ENCODE data around the gene SMYD3. TPM values are rescaled to one million over a fixed set of nuclear protein-coding genes. Genes with fewer than 3 reads are reported as not detected.

The SMYD3 gene
- total RNA-seq, 1 donor from 2014 or later = 27.2 TPM

- no peak for TF ChIP-seq CTCF (IDR thresholded peaks at IDR 0.05)
- no peaks in the 10 kb centered on the region for H3K4me1 ChIP-seq
- no peak overlapping the region for H3K4me3 ChIP-seq
- H3K27me3 ChIP-seq = no peaks in the 10 kb centered on the region
- ATAC-seq = peak; percentile 50
- no peak for DNase-seq
- no peak overlapping the region for H3K27ac ChIP-seq
- no peaks in the 10 kb centered on the region for H3K36me3 ChIP-seq
- H3K9me3 ChIP-seq = no peaks in the 10 kb centered on the region
- intact Hi-C loops (cut with DNase I) = no loop called here
Measured at GRCh38 chr1:246215510-246215903, 291.6 kb downstream of the SMYD3 start.

- Histone ChIP-seq H3K27me3 (no peaks in the 10 kb centered on the region), H3K9me3 (no peaks in the 10 kb centered on the region), H3K27ac (no peak overlapping the region), H3K36me3 (no peaks in the 10 kb centered on the region), H3K4me1 (no peaks in the 10 kb centered on the region), H3K4me3 (no peak overlapping the region)
- no peak for DNase-seq
- no peak for TF ChIP-seq CTCF (IDR thresholded peaks at IDR 0.05)
- ATAC-seq = peak; percentile 92
- intact Hi-C loops (cut with DNase I) = no loop called here
Measured at GRCh38 chr1:246214708-246215509, 292.2 kb downstream of the SMYD3 start.

GRCh38 chr1:246213947-246214346, 293.1 kb downstream of the SMYD3 start:
- Histone ChIP-seq H3K4me3 (no peak overlapping the region), H3K27ac (no peak overlapping the region), H3K27me3 (no peaks in the 10 kb centered on the region), H3K4me1 (no peaks in the 10 kb centered on the region), H3K9me3 (no peaks in the 10 kb centered on the region), H3K36me3 (no peaks in the 10 kb centered on the region)
- DNase-seq (no peak), ATAC-seq (no peak)
- intact Hi-C loops (cut with DNase I) = no loop called here
- no peak for TF ChIP-seq CTCF (IDR thresholded peaks at IDR 0.05)

GRCh38 chr1:246213502-246213901, 293.6 kb downstream of the SMYD3 start:
- Histone ChIP-seq H3K27ac (no peak overlapping the region), H3K9me3 (no peaks in the 10 kb centered on the region), H3K4me1 (no peaks in the 10 kb centered on the region), H3K4me3 (no peak overlapping the region), H3K36me3 (no peaks in the 10 kb centered on the region), H3K27me3 (no peaks in the 10 kb centered on the region)
- TF ChIP-seq CTCF (IDR thresholded peaks at IDR 0.05) = no peak
- DNase-seq = no peak
- intact Hi-C loops (cut with DNase I) = no loop called here
- no peak for ATAC-seq

GRCh38 chr1:246213036-246213435, 294.0 kb downstream of the SMYD3 start:
- Histone ChIP-seq H3K36me3 (no peaks in the 10 kb centered on the region), H3K9me3 (no peaks in the 10 kb centered on the region), H3K27me3 (no peaks in the 10 kb centered on the region), H3K27ac (no peak overlapping the region), H3K4me1 (no peaks in the 10 kb centered on the region), H3K4me3 (no peak overlapping the region)
- ATAC-seq = no peak
- intact Hi-C loops (cut with DNase I) = no loop called here
- no peak for TF ChIP-seq CTCF (IDR thresholded peaks at IDR 0.05)
- DNase-seq = no peak
